Vagina (tissue), 2 donors: ENCODE results near the gene KIF26A. TPM values are rescaled to one million over a fixed set of nuclear protein-coding genes. Genes with fewer than 3 reads are reported as not detected.

Experiments used
- DNase-seq, 2 donors: peaks; one replicate each; pipeline ENCODE4 v3.0.0-alpha.2; 2017; ENCODE audit errors: extremely low spot score in 2 of 2
- H3K27ac ChIP-seq: fragments of 200-600 bp; sonication (generic); one replicate; pipeline ENCODE4 v1.5.1; 2019
- H3K27me3 ChIP-seq: fragments of 200-600 bp; sonication (generic); one replicate; pipeline ENCODE4 v1.5.1; 2019
- H3K36me3 ChIP-seq, 2 donors: fragments of 200-600 bp; sonication (generic); one replicate each; pipeline ENCODE4 v1.5.1; 2017 to 2019
- H3K4me1 ChIP-seq: fragments of 200-600 bp; sonication (generic); one replicate; pipeline ENCODE4 v1.5.1; 2019
- H3K4me3 ChIP-seq, 2 donors: fragments of 200-600 bp; sonication (generic); 1 replicate in 1 of 2; 2 replicates in 1 of 2; pipeline ENCODE4 v1.5.1; 2016 to 2019
- H3K9me3 ChIP-seq: fragments of 200-600 bp; sonication (generic); one replicate; pipeline ENCODE4 v1.5.1; 2019
- CTCF ChIP-seq, 3 experiments: fragments of 450-650 bp in 2 of 3; fragments of 200-600 bp in 1 of 3; sonication (generic) in 1 of 3; IDR thresholded peaks; one replicate each; pipeline ENCODE4 v1.5.1; 2017 to 2019; ENCODE audit warnings: antibody characterized with exemption in 3 of 3, mild to moderate bottlenecking in 2 of 3, moderate library complexity in 2 of 3
- POLR2A ChIP-seq, 2 donors: fragments of 450-650 bp; IDR thresholded peaks; one replicate each; pipeline ENCODE4 v1.6.1; 2017; ENCODE audit warnings: antibody characterized with exemption in 2 of 2, mild to moderate bottlenecking in 2 of 2, moderate library complexity in 2 of 2
- POLR2AphosphoS5 ChIP-seq, 2 donors: sonication (generic); formaldehyde crosslinking; IDR thresholded peaks; one replicate each; pipeline ENCODE4 v1.9.0; 2017; ENCODE audit warnings: antibody characterized with exemption in 2 of 2, mild to moderate bottlenecking in 2 of 2, low read depth in 1 of 2; ENCODE audit not compliant: insufficient read depth in 1 of 2
- intact Hi-C: fragments of 100-400 bp; cut with DNase I; formaldehyde crosslinking; loops from one replicate; pipeline ENCODE4 v1.15.1; 2023
- microRNA counts, 2 donors: library from miRNA; unstranded; fragments of <30 nt; microRNA quantifications; one replicate each; lab custom pipeline; 2016 to 2017
- microRNA-seq: library from miRNA; unstranded; fragments of <30 nt; microRNA quantifications from one replicate; pipeline ENCODE4, GENCODE V29; 2017; ENCODE audit warnings: borderline number of aligned reads, borderline replicate concordance
- small RNA-seq: library from RNA; depleted of rRNA; stranded (forward); fragments of <200 nt; gene quantifications from one replicate; pipeline ENCODE3, GENCODE V24; 2016
- total RNA-seq: library from RNA; depleted of rRNA; stranded (reverse); fragments of >200 nt; gene quantifications from one replicate; pipeline ENCODE4 v1.2.3, GENCODE V29; 2016

The KIF26A gene
- total RNA-seq, 1 donor from 2014 or later, result 2.7 TPM

GRCh38 chr14:104230119-104230815 lies 91.9 kb downstream of the KIF26A start:
- Histone ChIP-seq H3K27me3 (no peaks in the 10 kb centered on the region), H3K4me3 (no peak overlapping the region), H3K9me3 (peaks cover 4% of the 10 kb centered on the region), H3K36me3 (no peaks in the 10 kb centered on the region), H3K27ac (no peak overlapping the region), H3K4me1 (no peaks in the 10 kb centered on the region)
- no peak for DNase-seq
- no peak for TF ChIP-seq POLR2A (IDR thresholded peaks at IDR 0.05)
- TF ChIP-seq CTCF (IDR thresholded peaks at IDR 0.05), result no peak
- no peak for TF ChIP-seq POLR2AphosphoS5 (IDR thresholded peaks at IDR 0.05; ENCODE audit: insufficient read depth in 1 of 2, low read depth in 1 of 2)
- intact Hi-C loops, result no loop called here

MicroRNAs encoded within 50 kb of the gene (microRNA counts, 767-probe panel; counts per million panel counts)
- microRNA hsa-miR-203 (lab: Ali Mortazavi, UCI), result 6,846 to 9,021 counts per million in 2 donors

Small RNAs within 50 kb of the gene (microRNA-seq; reads per million reads assigned to microRNA genes)
- gene MIR203A, result not detected
- gene MIR203B, result not detected

Small RNAs within 50 kb of the gene (small RNA-seq; reads per million reads assigned to genes)
- 602 reads per million, percentile 99 among the genes with 10 or more reads in this experiment for gene MIR203A

Other genes starting within 250 kb of the KIF26A start
- gene TDRD9, start 210.1 kb upstream of the KIF26A start, total RNA-seq, result 0.74 TPM
- gene RD3L, start 196.1 kb upstream of the KIF26A start, total RNA-seq, result not detected
- 3.7 TPM for gene ASPG, start 52.9 kb upstream of the KIF26A start, total RNA-seq